K562 (cell line): ENCODE measurements around the gene RRP7A. TPM values are rescaled to one million over a fixed set of nuclear protein-coding genes. Genes with fewer than 3 reads are reported as not detected.

Experiments used
- CBFA2T3 ChIP-seq: fragments of 450-650 bp; IDR thresholded peaks from 2 replicates; pipeline ENCODE4 v1.6.1; 2017
- CCNT2 ChIP-seq: IDR thresholded peaks from 2 replicates; pipeline ENCODE4 v1.6.1; 2011; ENCODE audit warnings: borderline replicate concordance, low read depth, mild to moderate bottlenecking, moderate library complexity, mixed read lengths, low read length; ENCODE audit not compliant: insufficient read length; ENCODE audit errors: extremely low read depth
- CTBP1 ChIP-seq: fragments of 450-650 bp; IDR thresholded peaks from 2 replicates; pipeline ENCODE4 v1.6.1; 2016; ENCODE audit warnings: borderline replicate concordance
- FOSL1 ChIP-seq: fragments of 200-800 bp; sonication (Bioruptor generic); conservative IDR thresholded peaks from 2 replicates; pipeline ENCODE4 v1.6.1; 2016; ENCODE audit warnings: missing genetic modification characterization, missing compliant biosample characterization
- FOXK2 ChIP-seq, 2 experiments: fragments of 450-650 bp; IDR thresholded peaks in 1 of 2; conservative IDR thresholded peaks in 1 of 2; 2 replicates each; pipeline ENCODE4 v1.6.1; 2016; ENCODE audit warnings: low read depth in 2 of 2, mild to moderate bottlenecking in 1 of 2
- FUS ChIP-seq: fragments of 200-400 bp; formaldehyde crosslinking; optimal IDR thresholded peaks from 2 replicates; pipeline ENCODE3; 2017; ENCODE audit warnings: low read depth, low read length
- GATA2 ChIP-seq: sonication (generic); formaldehyde crosslinking; IDR thresholded peaks from 2 replicates; pipeline ENCODE4 v1.4.0; 2020; ENCODE audit warnings: mild to moderate bottlenecking, missing genetic modification reagents
- HMG20A ChIP-seq: fragments of 450-650 bp; formaldehyde crosslinking; conservative IDR thresholded peaks from 2 replicates; pipeline ENCODE4 v1.4.0; 2020; ENCODE audit warnings: mild to moderate bottlenecking, mixed read lengths
- KAT8 ChIP-seq: fragments of 450-650 bp; IDR thresholded peaks from 2 replicates; pipeline ENCODE4 v1.6.1; 2016; ENCODE audit warnings: low read depth, mild to moderate bottlenecking
- KDM1A ChIP-seq, 2 experiments: fragments of 450-650 bp; IDR thresholded peaks; 2 replicates each; pipeline ENCODE4 v1.6.1; 2016; ENCODE audit warnings: mild to moderate bottlenecking in 2 of 2
- MECOM ChIP-seq: fragments of 250-450 bp; sonication (Bioruptor Pico); IDR thresholded peaks from 2 replicates; pipeline ENCODE4 v1.8.0; 2022; ENCODE audit warnings: inconsistent platforms
- PHB2 ChIP-seq: fragments of 450-650 bp; IDR thresholded peaks from 2 replicates; pipeline ENCODE4 v1.6.1; 2017; ENCODE audit warnings: low read depth
- PHF21A ChIP-seq: fragments of 450-650 bp; IDR thresholded peaks from 2 replicates; pipeline ENCODE4 v1.6.1; 2017; ENCODE audit warnings: low read depth, borderline replicate concordance
- PRDM10 ChIP-seq: fragments of 450-650 bp; IDR thresholded peaks from 2 replicates; pipeline ENCODE4 v1.6.1; 2018; ENCODE audit not compliant: partially characterized antibody
- SMC3 ChIP-seq: conservative IDR thresholded peaks from 2 replicates; pipeline ENCODE4 v1.6.1; 2011; ENCODE audit warnings: low read depth, low read length, improper control_type of control experiment; ENCODE audit not compliant: insufficient read depth
- STAT5A ChIP-seq: IDR thresholded peaks from 2 replicates; pipeline ENCODE4 v1.6.1; 2012; ENCODE audit warnings: low read length, inconsistent platforms, borderline replicate concordance
- SUPT5H ChIP-seq: fragments of 450-650 bp; IDR thresholded peaks from 2 replicates; pipeline ENCODE4 v1.6.1; 2016
- TARDBP ChIP-seq: fragments of 450-650 bp; IDR thresholded peaks from 2 replicates; pipeline ENCODE4 v1.6.1; 2016
- TOE1 ChIP-seq, 2 experiments: fragments of 450-650 bp in 1 of 2; sonication (generic) in 1 of 2; formaldehyde crosslinking in 1 of 2; IDR thresholded peaks; 2 replicates each; pipeline versions ENCODE4 v1.7.1 to v1.8.0; 2016 to 2022; ENCODE audit warnings: borderline replicate concordance in 2 of 2, mild to moderate bottlenecking in 2 of 2, antibody characterized with exemption in 1 of 2, inconsistent platforms in 1 of 2, low read depth in 1 of 2, missing genetic modification reagents in 1 of 2, moderate library complexity in 1 of 2
- TRIM28 ChIP-seq: fragments of 450-650 bp; IDR thresholded peaks from 2 replicates; pipeline ENCODE4 v1.6.1; 2017
- ZBTB17 ChIP-seq: fragments of 450-650 bp; formaldehyde crosslinking; IDR thresholded peaks from 2 replicates; pipeline ENCODE4 v1.4.0; 2020; ENCODE audit warnings: mild to moderate bottlenecking
- ZBTB9 ChIP-seq: fragments of 450-650 bp; formaldehyde crosslinking; IDR thresholded peaks from 2 replicates; pipeline ENCODE4 v1.4.0; 2020; ENCODE audit warnings: mild to moderate bottlenecking, moderate library complexity
- ZNF140 ChIP-seq: fragments of 250-450 bp; sonication (Bioruptor Pico); IDR thresholded peaks from 2 replicates; pipeline ENCODE4 v1.8.0; 2021; ENCODE audit warnings: moderate library complexity, mild to moderate bottlenecking, inconsistent platforms
- ZNF232 ChIP-seq: sonication (generic); formaldehyde crosslinking; IDR thresholded peaks from 2 replicates; pipeline ENCODE4 v1.8.0; 2022; ENCODE audit warnings: mild to moderate bottlenecking, missing genetic modification reagents
- ZNF384 ChIP-seq: IDR thresholded peaks from 2 replicates; pipeline ENCODE4 v1.6.1; 2012; ENCODE audit warnings: low read depth, low read length, improper control_type of control experiment
- polyA plus RNA-seq, 8 experiments: library from polyadenylated mRNA; depleted of rRNA in 4 of 8; stranded (reverse) in 5 of 8; unstranded in 3 of 8; fragments of >200 nt; fragmentation: Nextera tagmentation in 2 of 8; fragmentation: Illumina TruSeq in 1 of 8; extraction: Ambion mirVana in 2 of 8; extraction: Trizol in 1 of 8; gene quantifications; 2 replicates each; pipeline versions ENCODE4 v1.2.1 to v1.2.3, GENCODE V29; 2011 to 2014; ENCODE audit warnings: inconsistent platforms in 1 of 8, missing spikeins in 1 of 8
- total RNA-seq, 7 experiments: library from RNA; depleted of rRNA in 6 of 7; stranded (reverse); fragments of >200 nt in 6 of 7; fragmentation: Illumina TruSeq in 2 of 7; extraction: Trizol in 2 of 7; gene quantifications; 2 replicates each; pipeline versions ENCODE4 v1.2.1 to v1.2.3, GENCODE V29; 2011 to 2021; ENCODE audit warnings: low replicate concordance in 1 of 7
- TF ChIP-seq, protein P1 (sequence below): fragments of 450-650 bp; IDR thresholded peaks from 2 replicates; pipeline ENCODE4 v1.6.1; 2014; ENCODE audit warnings: low read depth, mild to moderate bottlenecking, moderate library complexity, borderline replicate concordance

Gene RRP7A
- total and polyA plus RNA-seq, 9 of the 15 experiments (the other 6 are each of a cell fraction or from before 2014, with no cell fraction given) = 3.4 to 74.1 (median 40.3) TPM

GRCh38 chr22:42462016-42462415 lies 57.6 kb downstream of the RRP7A start (continued):
- TF ChIP-seq PRDM10 (peak; percentile 20), FUS (no peak), PHB2 (peak; percentile 83), GATA2 (CRISPR knock-in tag) (peak; percentile 90), ZBTB17 (0 out of 2 replicates have a peak, but pooled peaks have one; percentile 39), KDM1A (IDR thresholded peaks at IDR 0.05) (peak; percentile 93), SMC3 (no peak), HMG20A (no peak), ZNF140 (CRISPR knock-in tag) (no peak), FOSL1 (tag) (peak; percentile 40; the same call in 1 of the 2 replicates), TARDBP (0 out of 2 replicates have a peak, but pooled peaks have one; percentile 42), ZNF384 (peak; percentile 95), TRIM28 (no peak), CTBP1 (peak; percentile 58; the same call in 1 of the 2 replicates), FOXK2 (conservative IDR thresholded peaks at IDR 0.05 in 1 of 2, IDR thresholded peaks at IDR 0.05 in 1 of 2; ENCODE audit: low read depth in 2 of 2) (peak in 1 of 2 experiments; percentile 86; a peak in 3 of 4 replicates), STAT5A (peak; percentile 69), CCNT2 (peak; percentile 79), TOE1 (IDR thresholded peaks at IDR 0.05; ENCODE audit: borderline replicate concordance) (no peak), TOE1 (CRISPR knock-in tag; IDR thresholded peaks at IDR 0.05; ENCODE audit: borderline replicate concordance, low read depth) (no peak), KAT8 (no peak), SUPT5H (no peak), MECOM (CRISPR knock-in tag) (no peak), PHF21A (0 out of 2 replicates have a peak, but pooled peaks have one; percentile 28), CBFA2T3 (peak; percentile 97), ZBTB9 (no peak), ZNF232 (CRISPR knock-in tag) (no peak)
- TF ChIP-seq, protein P1, sequence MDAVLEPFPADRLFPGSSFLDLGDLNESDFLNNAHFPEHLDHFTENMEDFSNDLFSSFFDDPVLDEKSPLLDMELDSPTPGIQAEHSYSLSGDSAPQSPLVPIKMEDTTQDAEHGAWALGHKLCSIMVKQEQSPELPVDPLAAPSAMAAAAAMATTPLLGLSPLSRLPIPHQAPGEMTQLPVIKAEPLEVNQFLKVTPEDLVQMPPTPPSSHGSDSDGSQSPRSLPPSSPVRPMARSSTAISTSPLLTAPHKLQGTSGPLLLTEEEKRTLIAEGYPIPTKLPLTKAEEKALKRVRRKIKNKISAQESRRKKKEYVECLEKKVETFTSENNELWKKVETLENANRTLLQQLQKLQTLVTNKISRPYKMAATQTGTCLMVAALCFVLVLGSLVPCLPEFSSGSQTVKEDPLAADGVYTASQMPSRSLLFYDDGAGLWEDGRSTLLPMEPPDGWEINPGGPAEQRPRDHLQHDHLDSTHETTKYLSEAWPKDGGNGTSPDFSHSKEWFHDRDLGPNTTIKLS = no peak
